ENCODE data around the gene PPT1.

The PPT1 gene

GRCh38 chr1:40029608-40030007, 67.4 kb downstream of the PPT1 start:
- no peak for DNase-seq
- no peak for ATAC-seq

GRCh38 chr1:40027647-40028046, 69.4 kb downstream of the PPT1 start:
- DNase-seq (no peak), ATAC-seq (no peak)

GRCh38 chr1:40024671-40025070, 72.4 kb downstream of the PPT1 start:
- DNase-seq (no peak), ATAC-seq (no peak)

GRCh38 chr1:40023379-40023944, 73.6 kb downstream of the PPT1 start:
- DNase-seq: no peak
- no peak for ATAC-seq
